HCT116 (cell line): ENCODE measurements around the gene DYNLT2. TPM values are rescaled to one million over a fixed set of nuclear protein-coding genes. Genes with fewer than 3 reads are reported as not detected.
"Not testable (repeated sequence)": the region's sequence is repeated elsewhere in the genome, so short reads cannot be mapped to it uniquely, and the experiment has no call there.

Experiments used
- ATAC-seq: fragments of 200-7000 bp; cut with Tn5 transposase; 2 replicates; pipeline ENCODE4 v1.9.1; 2020; ENCODE audit warnings: mild to moderate bottlenecking, moderate library complexity
- BruUV-seq: library from RNA; stranded (reverse); fragments of 400-500 nt; replicated peaks from 2 replicates; lab custom pipeline; 2021; lab: Mats Ljungman, UMichigan
- CTCF ChIA-PET: fragments of 300-600 bp; sonication (Branson Sonifier 250); formaldehyde crosslinking; loops from one replicate; lab custom pipeline; 2021; ENCODE audit warnings: antibody characterized with exemption; lab: Charles Lee
- POLR2A ChIA-PET: fragments of 300-600, 350-600 bp; sonication (Branson Sonifier 250); formaldehyde crosslinking; loops from one replicate; lab custom pipeline; 2021; ENCODE audit warnings: antibody characterized with exemption; lab: Charles Lee
- RAD21 ChIA-PET, 2 experiments: fragments of 300-600 bp; sonication (Branson Sonifier 250); formaldehyde crosslinking; loops; one replicate each; lab custom pipeline; 2023; ENCODE audit warnings: low total read pairs in 2 of 2; ENCODE audit not compliant: uncharacterized antibody in 2 of 2, unreplicated experiment in 2 of 2, low non-redundant PET in 1 of 2; lab: Charles Lee
- DNase-seq: peaks from one replicate; pipeline ENCODE4 v3.0.0-alpha.2; 2010; ENCODE audit warnings: low read depth, low spot score
- H2AFZ ChIP-seq: fragments of 200-600 bp; shearing (Covaris generic), sonication (generic); 2 replicates; pipeline ENCODE4 v1.6.1; 2017; ENCODE audit warnings: low read depth, mixed run types, mixed read lengths, antibody characterized with exemption, low read length; ENCODE audit not compliant: poor library complexity, severe bottlenecking
- H3K27ac ChIP-seq: 2 replicates; pipeline ENCODE4 v1.5.1; 2012; ENCODE audit warnings: low read depth, low read length
- H3K27me3 ChIP-seq: fragments of 200-600 bp; sonication (generic); 2 replicates; pipeline ENCODE4 v1.6.1; 2016; ENCODE audit warnings: mixed run types, low read length, mixed read lengths; ENCODE audit not compliant: insufficient read depth
- H3K36me3 ChIP-seq, 2 experiments: fragments of 200-500 bp in 1 of 2; fragments of 200-600 bp in 1 of 2; sonication (Bioruptor generic) in 1 of 2; sonication (generic) in 1 of 2; 2 replicates each; pipeline versions ENCODE4 v1.5.1 to v1.6.1; 2014 to 2016; ENCODE audit warnings: low read length in 2 of 2, inconsistent platforms in 1 of 2, mixed read lengths in 1 of 2, mixed run types in 1 of 2; ENCODE audit not compliant: insufficient read depth in 2 of 2, control insufficient read depth in 1 of 2
- H3K4me1 ChIP-seq, 2 experiments: fragments of 200-600 bp in 1 of 2; sonication (generic) in 1 of 2; 2 replicates each; pipeline versions ENCODE4 v1.5.1 to v1.6.1; 2012 to 2017; ENCODE audit warnings: low read length in 2 of 2, inconsistent platforms in 1 of 2, mild to moderate bottlenecking in 1 of 2, mixed read lengths in 1 of 2, mixed run types in 1 of 2, moderate library complexity in 1 of 2; ENCODE audit not compliant: insufficient read depth in 2 of 2, control insufficient read depth in 1 of 2
- H3K4me2 ChIP-seq: fragments of 200-600 bp; sonication (generic); 2 replicates; pipeline ENCODE4 v1.6.1; 2017; ENCODE audit warnings: mixed run types, low read length, mixed read lengths
- H3K4me3 ChIP-seq, 2 experiments: fragments of 200-600 bp in 1 of 2; sonication (generic) in 1 of 2; replicated peaks in 1 of 2; 2 replicates each; pipeline ENCODE4 v1.5.1; 2011 to 2016; ENCODE audit warnings: low read length in 2 of 2, control low read depth in 1 of 2, low read depth in 1 of 2, mild to moderate bottlenecking in 1 of 2, mixed read lengths in 1 of 2, mixed run types in 1 of 2
- H3K79me2 ChIP-seq: fragments of 200-600 bp; sonication (generic); 2 replicates; pipeline ENCODE4 v1.6.1; 2017; ENCODE audit warnings: mild to moderate bottlenecking, mixed run types, low read length, moderate library complexity, mixed read lengths; ENCODE audit not compliant: insufficient read depth
- H3K9ac ChIP-seq: fragments of 200-600 bp; sonication (generic); 2 replicates; pipeline ENCODE4 v1.6.1; 2016; ENCODE audit warnings: low read length, mixed read lengths
- H3K9me2 ChIP-seq: fragments of 200-600 bp; sonication (generic), shearing (Covaris generic); 2 replicates; pipeline ENCODE4 v1.6.1; 2017; ENCODE audit warnings: mixed run types, mild to moderate bottlenecking, moderate library complexity; ENCODE audit not compliant: insufficient read depth
- H3K9me3 ChIP-seq, 2 experiments: fragments of 200-500 bp in 1 of 2; fragments of 200-600 bp in 1 of 2; sonication (Bioruptor generic) in 1 of 2; sonication (generic) in 1 of 2; 2 replicates each; pipeline ENCODE4 v1.6.1; 2014 to 2017; ENCODE audit warnings: low read length in 2 of 2, mixed read lengths in 2 of 2, inconsistent platforms in 1 of 2, low read depth in 1 of 2, mild to moderate bottlenecking in 1 of 2, mixed run types in 1 of 2, moderate library complexity in 1 of 2; ENCODE audit not compliant: control insufficient read depth in 1 of 2, insufficient read depth in 1 of 2
- H4K20me1 ChIP-seq: fragments of 200-600 bp; sonication (generic), shearing (Covaris generic); 2 replicates; pipeline ENCODE4 v1.6.1; 2017; ENCODE audit warnings: mixed run types, mild to moderate bottlenecking, moderate library complexity; ENCODE audit not compliant: insufficient read depth
- EGR1 ChIP-seq: IDR thresholded peaks from 2 replicates; pipeline ENCODE4 v1.6.1; 2012; ENCODE audit warnings: low read depth
- MAX ChIP-seq: IDR thresholded peaks from 2 replicates; pipeline ENCODE4 v1.6.1; 2012
- POLR2A ChIP-seq: IDR thresholded peaks from 2 replicates; pipeline ENCODE4 v1.7.0; 2011; ENCODE audit warnings: borderline replicate concordance; ENCODE audit not compliant: insufficient read depth, insufficient read length; ENCODE audit errors: extremely low read depth
- POLR2AphosphoS5 ChIP-seq: IDR thresholded peaks from 2 replicates; pipeline ENCODE4 v1.6.1; 2011; ENCODE audit warnings: mild to moderate bottlenecking, low read depth, low read length, moderate library complexity
- SRF ChIP-seq: IDR thresholded peaks from 2 replicates; pipeline ENCODE4 v1.6.1; 2012; ENCODE audit warnings: low read depth
- TCF7L2 ChIP-seq: IDR thresholded peaks from 2 replicates; pipeline ENCODE4 v1.7.0; 2011; ENCODE audit warnings: borderline replicate concordance, inconsistent platforms; ENCODE audit not compliant: insufficient read depth, insufficient read length; ENCODE audit errors: extremely low read depth
- YY1 ChIP-seq: IDR thresholded peaks from 2 replicates; pipeline ENCODE4 v1.6.1; 2011; ENCODE audit warnings: low read length, low read depth, moderate library complexity, mild to moderate bottlenecking; ENCODE audit not compliant: insufficient replicate concordance; ENCODE audit errors: extremely low read depth
- intact Hi-C: fragments of 100-400 bp; cut with micrococcal nuclease; formaldehyde crosslinking; loops from 2 replicates; pipeline ENCODE4 v1.10.0; 2022
- total RNA-seq: library from RNA; stranded (reverse); gene quantifications from one replicate; pipeline ENCODE4 v1.2.1, GENCODE V29; 2021; ENCODE audit not compliant: unreplicated experiment

Gene DYNLT2
- total RNA-seq, 1 experiment from 2014 or later, result 1.5 TPM

GRCh38 chr6:169766232-169766631 is 14.9 kb upstream of the DYNLT2 start:
- Histone ChIP-seq H3K9ac (no peak overlapping the region), H4K20me1 (no peaks in the 10 kb centered on the region), H3K36me3 (peaks cover 10 to 22% of the 10 kb centered on the region in 2 experiments; a peak in 3 of 4 replicates), H3K27ac (no peak overlapping the region), H3K4me1 (no peaks in the 10 kb centered on the region), H3K4me3 (no peak overlapping the region), H3K79me2 (no peaks in the 10 kb centered on the region), H3K27me3 (no peaks in the 10 kb centered on the region), H2AFZ (no peak overlapping the region), H3K4me2 (no peak overlapping the region), H3K9me3 (no peaks in the 10 kb centered on the region), H3K9me2 (no peaks in the 10 kb centered on the region)
- ATAC-seq (no peak), DNase-seq (no peak)
- BruUV-seq, result no TSS peak
- intact Hi-C loops, result no loop called here
- RAD21 ChIA-PET, result no interaction called here
- POLR2A ChIA-PET, result no interaction called here
- TF ChIP-seq TCF7L2 (no peak), MAX (no peak), POLR2AphosphoS5 (no peak), POLR2A (no peak), EGR1 (no peak), YY1 (no peak), SRF (no peak)
- CTCF ChIA-PET, result no interaction called here

- H3K79me2 ChIP-seq, RAD21 ChIA-PET, DNase-seq, H3K27me3 ChIP-seq, H4K20me1 ChIP-seq, H3K4me3 ChIP-seq, intact Hi-C loops, H3K9me2 ChIP-seq, H3K9me3 ChIP-seq, H3K4me1 ChIP-seq, CTCF ChIA-PET, BruUV-seq, POLR2A ChIA-PET, H3K27ac ChIP-seq, H3K9ac ChIP-seq, ATAC-seq, H3K4me2 ChIP-seq, H2AFZ ChIP-seq: not testable (repeated sequence)
- peaks cover 11 to 26% of the 10 kb centered on the region in 2 experiments; a peak in 3 of 4 replicates for H3K36me3 ChIP-seq
Measured at GRCh38 chr6:169765789-169766188, 14.4 kb upstream of the DYNLT2 start.
